ENCODE results near the gene PRR36. TPM values are rescaled to one million over a fixed set of nuclear protein-coding genes. Genes with fewer than 3 reads are reported as not detected.

PRR36 gene
- total RNA-seq, 2 donors from 2014 or later: 2.2 to 4.2 TPM

DNA sequence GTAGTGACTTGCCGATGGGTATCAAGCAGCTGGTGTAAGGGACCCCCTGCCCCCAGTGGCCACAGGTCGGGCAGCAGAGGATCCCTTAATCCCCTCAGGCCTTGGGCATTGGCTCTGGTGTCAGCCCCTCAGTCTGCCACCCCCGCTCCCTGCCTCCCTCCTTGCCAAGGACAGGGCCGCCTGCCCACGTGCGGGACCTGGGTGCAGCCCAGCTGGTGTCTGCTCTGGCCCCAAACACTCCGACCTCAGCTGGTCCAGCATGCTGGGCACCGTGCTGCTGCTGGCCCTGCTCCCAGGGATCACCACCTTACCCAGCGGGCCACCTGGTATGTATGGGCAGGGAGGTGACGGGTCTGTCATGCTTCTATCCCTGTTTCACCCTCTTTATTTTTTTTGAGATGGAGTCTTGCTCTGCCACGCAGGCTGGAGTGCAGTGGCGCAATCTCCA lies 40.4 kb upstream of the PRR36 start, which contains the start of gene TGFBR3L:
TSS of gene TGFBR3L (plus strand) at position 233 of the 448 bp plus-strand sequence.
- WGBS: 68% methylated on average over 12 of the region's 12 CpGs
- Histone ChIP-seq H3K4me3 (no peak within 1 kb of the TSS), H3K9me3 (no peaks in the 10 kb centered on the region), H3K27me3 (replicated peaks; ENCODE audit: insufficient read depth) (no peaks in the 10 kb centered on the region), H3K4me1 (replicated peaks) (no peaks in the 10 kb centered on the region), H3K27ac (no peak within 1 kb of the TSS), H3K36me3 (peaks cover 11 to 27% of the 10 kb centered on the region in 2 donors)
- TF ChIP-seq POLR2A (IDR thresholded peaks at IDR 0.05): no peak
- TF ChIP-seq, protein P1, sequence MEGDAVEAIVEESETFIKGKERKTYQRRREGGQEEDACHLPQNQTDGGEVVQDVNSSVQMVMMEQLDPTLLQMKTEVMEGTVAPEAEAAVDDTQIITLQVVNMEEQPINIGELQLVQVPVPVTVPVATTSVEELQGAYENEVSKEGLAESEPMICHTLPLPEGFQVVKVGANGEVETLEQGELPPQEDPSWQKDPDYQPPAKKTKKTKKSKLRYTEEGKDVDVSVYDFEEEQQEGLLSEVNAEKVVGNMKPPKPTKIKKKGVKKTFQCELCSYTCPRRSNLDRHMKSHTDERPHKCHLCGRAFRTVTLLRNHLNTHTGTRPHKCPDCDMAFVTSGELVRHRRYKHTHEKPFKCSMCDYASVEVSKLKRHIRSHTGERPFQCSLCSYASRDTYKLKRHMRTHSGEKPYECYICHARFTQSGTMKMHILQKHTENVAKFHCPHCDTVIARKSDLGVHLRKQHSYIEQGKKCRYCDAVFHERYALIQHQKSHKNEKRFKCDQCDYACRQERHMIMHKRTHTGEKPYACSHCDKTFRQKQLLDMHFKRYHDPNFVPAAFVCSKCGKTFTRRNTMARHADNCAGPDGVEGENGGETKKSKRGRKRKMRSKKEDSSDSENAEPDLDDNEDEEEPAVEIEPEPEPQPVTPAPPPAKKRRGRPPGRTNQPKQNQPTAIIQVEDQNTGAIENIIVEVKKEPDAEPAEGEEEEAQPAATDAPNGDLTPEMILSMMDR (IDR thresholded peaks at IDR 0.05): no peak
- TF ChIP-seq POLR2AphosphoS5 (IDR thresholded peaks at IDR 0.05): no peak
- DNase-seq (ENCODE audit: low spot score): no peak
- intact Hi-C loops (cut with DNase I): no loop called here

DNA sequence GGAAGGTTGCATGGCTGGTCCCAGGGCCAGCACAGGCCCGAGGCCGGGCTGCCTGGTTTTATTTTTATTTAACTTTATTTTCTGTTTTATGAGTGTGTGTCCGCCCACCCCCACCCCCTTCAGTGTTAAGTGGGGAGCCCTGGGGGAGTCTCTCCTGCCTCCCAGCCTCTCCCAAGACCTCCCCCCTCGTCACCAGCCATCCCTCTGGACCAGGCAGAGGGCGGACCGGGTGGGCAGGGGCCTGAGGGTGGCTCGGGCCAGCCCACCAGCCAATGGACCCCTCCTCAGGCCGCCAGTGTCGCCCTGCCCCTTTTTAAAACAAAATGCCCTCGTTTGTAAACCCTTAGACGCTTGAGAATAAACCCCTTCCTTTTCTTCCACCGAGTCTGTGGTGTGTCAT lies 39.9 kb upstream of the PRR36 start:
- Histone ChIP-seq H3K9me3 (no peaks in the 10 kb centered on the region), H3K27ac (no peak overlapping the region), H3K4me1 (replicated peaks) (no peaks in the 10 kb centered on the region), H3K36me3 (peaks cover 11 to 27% of the 10 kb centered on the region in 2 donors), H3K4me3 (no peak overlapping the region), H3K27me3 (replicated peaks; ENCODE audit: insufficient read depth) (no peaks in the 10 kb centered on the region)
- WGBS: 61% methylated on average over 12 of the region's 12 CpGs
- intact Hi-C loops (cut with DNase I): no loop called here
- TF ChIP-seq, protein P1 (IDR thresholded peaks at IDR 0.05): no peak
- TF ChIP-seq POLR2A (IDR thresholded peaks at IDR 0.05) (no peak), POLR2AphosphoS5 (IDR thresholded peaks at IDR 0.05) (no peak)
- DNase-seq (ENCODE audit: low spot score): no peak

DNA sequence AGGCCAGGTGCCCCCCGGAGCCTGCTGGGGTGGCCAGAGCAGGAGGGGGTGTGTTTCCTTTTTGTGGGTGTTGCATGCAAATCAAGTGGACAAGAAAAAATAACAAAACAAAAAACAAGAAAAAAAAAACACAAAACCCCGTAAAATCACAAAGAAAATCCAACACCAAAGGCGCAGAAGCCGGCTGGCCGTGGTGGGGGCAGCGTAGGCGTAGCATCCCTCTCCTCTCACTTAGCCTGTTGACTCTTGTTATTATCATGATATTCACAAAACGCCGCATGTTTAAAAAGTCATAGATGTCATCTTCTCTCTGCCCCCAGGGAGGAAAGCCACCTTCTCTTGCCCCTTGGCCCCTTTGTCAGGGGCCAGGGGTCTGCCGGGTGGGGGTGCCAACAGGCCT lies 39.5 kb upstream of the PRR36 start:
- no peaks in the 10 kb centered on the region for H3K4me1 ChIP-seq (replicated peaks)
- TF ChIP-seq POLR2AphosphoS5 (IDR thresholded peaks at IDR 0.05) (no peak), POLR2A (IDR thresholded peaks at IDR 0.05) (no peak)
- TF ChIP-seq, protein P1 (IDR thresholded peaks at IDR 0.05): no peak
- H3K27ac ChIP-seq: no peak overlapping the region
- no peak overlapping the region for H3K4me3 ChIP-seq
- WGBS: 88% methylated on average over 10 of the region's 10 CpGs
- intact Hi-C loops (cut with DNase I): no loop called here
- H3K27me3 ChIP-seq (replicated peaks; ENCODE audit: insufficient read depth): no peaks in the 10 kb centered on the region
- DNase-seq (ENCODE audit: low spot score): no peak
- peaks cover 11 to 27% of the 10 kb centered on the region in 2 donors for H3K36me3 ChIP-seq
- H3K9me3 ChIP-seq: no peaks in the 10 kb centered on the region

DNA sequence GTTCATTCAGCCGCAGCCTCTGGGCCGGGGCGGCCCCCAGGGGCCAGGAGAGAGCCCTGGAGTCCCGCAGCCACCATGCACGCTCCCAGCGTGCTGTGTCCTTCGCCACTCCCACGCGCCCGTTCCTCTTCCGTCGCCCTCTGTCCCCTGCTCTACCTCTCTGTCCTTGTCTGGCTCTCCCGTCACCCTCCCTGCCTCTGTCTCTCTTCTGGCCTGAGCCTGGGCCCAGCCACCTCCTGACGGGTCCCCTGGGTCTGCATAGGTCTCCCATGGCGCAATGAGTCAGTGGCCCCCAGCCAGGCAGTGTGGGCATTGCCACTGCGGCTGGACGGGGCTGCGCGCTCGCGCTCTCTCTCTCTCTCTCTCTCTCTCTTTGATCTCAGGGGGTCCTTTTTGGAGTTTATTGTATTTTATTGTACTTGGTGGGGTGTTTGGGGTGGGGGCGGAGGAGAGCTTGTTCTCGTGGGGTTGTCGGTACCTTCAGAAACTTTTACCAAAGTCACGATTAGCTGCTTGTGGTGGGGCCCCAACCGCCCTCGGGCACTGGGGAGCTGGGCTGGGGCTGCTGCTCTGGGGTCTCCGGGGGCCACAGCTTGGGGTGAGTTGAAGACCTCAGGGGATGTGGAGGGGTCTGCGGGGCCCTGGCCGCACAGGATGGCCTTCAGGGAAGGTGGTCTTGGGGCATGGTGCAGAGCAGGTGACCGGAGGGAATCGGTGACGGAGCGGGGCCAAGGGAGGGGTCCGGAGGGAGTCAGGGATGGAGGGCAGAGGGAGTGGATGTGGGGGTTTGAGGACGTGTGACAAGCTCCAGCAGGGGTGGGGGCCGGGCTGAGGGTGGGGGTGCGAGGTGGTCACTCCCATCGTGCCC lies 38.7 kb upstream of the PRR36 start:
- Histone ChIP-seq H3K4me3 (no peak overlapping the region), H3K27ac (no peak overlapping the region), H3K36me3 (peaks cover 11 to 27% of the 10 kb centered on the region in 2 donors), H3K9me3 (no peaks in the 10 kb centered on the region), H3K27me3 (replicated peaks; ENCODE audit: insufficient read depth) (no peaks in the 10 kb centered on the region), H3K4me1 (replicated peaks) (no peaks in the 10 kb centered on the region)
- TF ChIP-seq, protein P1 (IDR thresholded peaks at IDR 0.05): no peak
- TF ChIP-seq POLR2A (IDR thresholded peaks at IDR 0.05) (no peak), POLR2AphosphoS5 (IDR thresholded peaks at IDR 0.05) (no peak)
- 92% methylated on average over 39 of the region's 39 CpGs for WGBS
- no peak for DNase-seq (ENCODE audit: low spot score)
- intact Hi-C loops (cut with DNase I): no loop called here

Measured in prostate gland (tissue), 2 donors.